NT2/D1 (cell line): ENCODE data around the gene EML4.

Source experiments
- SUZ12 ChIP-seq: IDR thresholded peaks from 2 replicates; pipeline ENCODE4 v1.6.1; 2011; ENCODE audit not compliant: insufficient read length, insufficient read depth; ENCODE audit errors: extremely low read depth
- YY1 ChIP-seq: IDR thresholded peaks from 2 replicates; pipeline ENCODE4 v1.6.1; 2011; ENCODE audit not compliant: insufficient read length, insufficient read depth
- ZNF274 ChIP-seq: IDR thresholded peaks from 2 replicates; pipeline ENCODE4 v1.6.1; 2011; ENCODE audit warnings: mild to moderate bottlenecking, low read depth, low read length

DNA sequence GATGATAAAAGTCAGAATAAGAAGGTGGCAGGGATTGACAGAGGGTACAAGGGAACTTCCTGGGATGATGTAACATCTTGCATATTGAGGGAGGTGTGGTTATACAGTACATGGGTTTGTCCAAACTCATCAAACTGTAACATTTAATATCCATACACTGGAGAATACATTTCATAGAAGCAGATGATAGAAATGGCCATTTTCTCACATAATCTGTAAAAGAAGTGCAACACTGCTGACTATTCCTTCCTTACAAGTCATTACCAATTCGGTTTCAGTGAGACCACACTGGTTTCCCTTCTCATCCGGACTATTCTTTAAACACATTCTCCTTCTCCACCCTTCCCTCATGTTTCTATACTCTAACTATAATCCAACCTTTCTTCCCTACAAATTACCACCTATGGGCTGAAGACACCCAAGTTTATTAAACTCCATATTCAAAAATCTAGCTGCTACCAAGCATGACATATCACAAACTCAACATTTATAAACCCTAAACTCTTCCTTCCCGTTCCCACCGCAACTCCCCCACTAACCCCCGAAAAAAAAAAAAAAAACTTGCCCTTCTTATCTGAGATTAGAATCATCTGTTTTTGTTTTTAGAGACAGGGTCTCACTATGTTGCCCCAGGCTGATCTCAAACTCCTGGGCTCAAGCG, 190.3 kb downstream of the EML4 start:
- TF ChIP-seq YY1 (no peak), ZNF274 (no peak), SUZ12 (no peak)
